SK-N-SH treated with all-trans-retinoic acid at 6 μM for 48 hours (cell line): ENCODE results near the gene YLPM1.

Experiments
- ATAC-seq: fragments of 200-7000 bp; cut with Tn5 transposase; 3 replicates; pipeline ENCODE4 v1.9.1; 2020; ENCODE audit warnings: mild to moderate bottlenecking, moderate library complexity
- ARNTL ChIP-seq: fragments of 450-650 bp; formaldehyde crosslinking; IDR thresholded peaks from 2 replicates; pipeline ENCODE4 v1.5.0; 2020; ENCODE audit warnings: low read depth, mild to moderate bottlenecking, moderate library complexity, borderline replicate concordance
- CREB5 ChIP-seq: fragments of 250-450 bp; sonication (Bioruptor Pico); IDR thresholded peaks from 2 replicates; pipeline ENCODE4 v1.5.1; 2020; ENCODE audit warnings: low read depth, mild to moderate bottlenecking, moderate library complexity
- CSRNP3 ChIP-seq: fragments of 250-450 bp; sonication (Bioruptor Pico); IDR thresholded peaks from 2 replicates; pipeline ENCODE4 v1.5.1; 2021; ENCODE audit warnings: mild to moderate bottlenecking, moderate library complexity
- ESRRG ChIP-seq: fragments of 250-450 bp; sonication (Bioruptor Pico); IDR thresholded peaks from 2 replicates; pipeline ENCODE4 v1.6.1; 2021; ENCODE audit warnings: mild to moderate bottlenecking
- GLIS3 ChIP-seq: fragments of 250-450 bp; sonication (Bioruptor Pico); IDR thresholded peaks from 2 replicates; pipeline ENCODE4 v1.5.0; 2020; ENCODE audit warnings: mild to moderate bottlenecking, moderate library complexity
- ISL1 ChIP-seq: fragments of 250-450 bp; sonication (Bioruptor Pico); IDR thresholded peaks from 2 replicates; pipeline ENCODE4 v2.1.2; 2022; ENCODE audit warnings: mild to moderate bottlenecking, moderate library complexity
- OSR1 ChIP-seq: fragments of 250-450 bp; sonication (Bioruptor Pico); IDR thresholded peaks from 2 replicates; pipeline ENCODE4 v1.8.0; 2022; ENCODE audit warnings: moderate library complexity, mild to moderate bottlenecking, inconsistent platforms
- PATZ1 ChIP-seq: fragments of 250-450 bp; sonication (Bioruptor Pico); IDR thresholded peaks from 2 replicates; pipeline ENCODE4 v1.8.0; 2020; ENCODE audit warnings: mild to moderate bottlenecking, moderate library complexity, borderline replicate concordance
- POU6F1 ChIP-seq: fragments of 250-450 bp; sonication (Bioruptor Pico); IDR thresholded peaks from 2 replicates; pipeline ENCODE4 v1.8.0; 2021; ENCODE audit warnings: low read depth, mild to moderate bottlenecking, moderate library complexity, borderline replicate concordance
- PPARA ChIP-seq: fragments of 250-450 bp; sonication (Bioruptor Pico); IDR thresholded peaks from 2 replicates; pipeline ENCODE4 v1.5.0; 2020; ENCODE audit warnings: mild to moderate bottlenecking, borderline replicate concordance
- RARB ChIP-seq: fragments of 250-450 bp; sonication (Bioruptor Pico); IDR thresholded peaks from 2 replicates; pipeline ENCODE4 v1.8.0; 2021; ENCODE audit warnings: mild to moderate bottlenecking, moderate library complexity
- SNAI2 ChIP-seq: fragments of 250-450 bp; sonication (Bioruptor Pico); IDR thresholded peaks from 2 replicates; pipeline ENCODE4 v1.5.0; 2020; ENCODE audit warnings: mild to moderate bottlenecking, moderate library complexity
- TCF4 ChIP-seq: fragments of 250-450 bp; sonication (Bioruptor Pico); IDR thresholded peaks from 2 replicates; pipeline ENCODE4 v1.8.0; 2021; ENCODE audit warnings: mild to moderate bottlenecking, moderate library complexity, borderline replicate concordance
- TOX ChIP-seq: fragments of 250-450 bp; sonication (Bioruptor Pico); IDR thresholded peaks from 2 replicates; pipeline ENCODE4 v1.8.0; 2021; ENCODE audit warnings: mild to moderate bottlenecking, moderate library complexity, borderline replicate concordance
- TSHZ2 ChIP-seq: fragments of 250-450 bp; sonication (Bioruptor Pico); IDR thresholded peaks from 2 replicates; pipeline ENCODE4 v1.5.0; 2020; ENCODE audit warnings: mild to moderate bottlenecking, moderate library complexity
- ZC3H10 ChIP-seq: fragments of 250-450 bp; sonication (Bioruptor Pico); IDR thresholded peaks from 2 replicates; pipeline ENCODE4 v1.5.1; 2021; ENCODE audit warnings: mild to moderate bottlenecking, moderate library complexity
- ZFP3 ChIP-seq: fragments of 250-450 bp; sonication (Bioruptor Pico); IDR thresholded peaks from 2 replicates; pipeline ENCODE4 v1.5.0; 2020; ENCODE audit warnings: mild to moderate bottlenecking, moderate library complexity
- ZFP30 ChIP-seq: fragments of 450-650 bp; formaldehyde crosslinking; IDR thresholded peaks from 2 replicates; pipeline ENCODE4 v1.5.0; 2022; ENCODE audit warnings: mild to moderate bottlenecking, moderate library complexity
- ZNF565 ChIP-seq: fragments of 450-650 bp; formaldehyde crosslinking; conservative IDR thresholded peaks from 2 replicates; pipeline ENCODE4 v1.5.0; 2020; ENCODE audit warnings: low read depth, mild to moderate bottlenecking, moderate library complexity
- ZNF70 ChIP-seq: fragments of 450-650 bp; formaldehyde crosslinking; IDR thresholded peaks from 2 replicates; pipeline ENCODE4 v1.5.0; 2020; ENCODE audit warnings: mild to moderate bottlenecking, moderate library complexity
- ZNF8 ChIP-seq: fragments of 450-650 bp; formaldehyde crosslinking; IDR thresholded peaks from 2 replicates; pipeline ENCODE4 v1.5.0; 2020; ENCODE audit warnings: mild to moderate bottlenecking, moderate library complexity

The YLPM1 gene

GRCh38 chr14:74737753-74738325 lies 25.3 kb upstream of the YLPM1 start:
- peak; percentile 68; the same call in 2 of the 3 replicates for ATAC-seq

GRCh38 chr14:74739293-74740030 lies 23.7 kb upstream of the YLPM1 start:
- ATAC-seq: no peak
- TF ChIP-seq ZNF8 (CRISPR knock-in tag) (no peak), SNAI2 (CRISPR knock-in tag) (no peak), ESRRG (no peak), PPARA (CRISPR knock-in tag) (no peak), POU6F1 (CRISPR knock-in tag) (no peak), ZC3H10 (CRISPR knock-in tag) (no peak), ZNF565 (CRISPR knock-in tag) (no peak)

More at GRCh38 chr14:74737753-74738325, 25.3 kb upstream of the YLPM1 start:
- TF ChIP-seq TSHZ2 (CRISPR knock-in tag): no peak
- no peak for TF ChIP-seq ZNF70
- TF ChIP-seq OSR1 (CRISPR knock-in tag): no peak
- TF ChIP-seq ZFP30 (CRISPR knock-in tag): no peak
- no peak for TF ChIP-seq CREB5 (CRISPR knock-in tag)
- TF ChIP-seq TOX (CRISPR knock-in tag): no peak
- TF ChIP-seq ESRRG: no peak
- TF ChIP-seq ZNF565 (CRISPR knock-in tag): no peak
- TF ChIP-seq CSRNP3 (CRISPR knock-in tag): no peak
- no peak for TF ChIP-seq TCF4 (CRISPR knock-in tag)
- no peak for TF ChIP-seq RARB (CRISPR knock-in tag)
- TF ChIP-seq PPARA (CRISPR knock-in tag): no peak
- no peak for TF ChIP-seq PATZ1 (CRISPR knock-in tag)
- no peak for TF ChIP-seq ISL1 (CRISPR knock-in tag)
- TF ChIP-seq ARNTL (CRISPR knock-in tag): no peak
- TF ChIP-seq ZFP3 (CRISPR knock-in tag): no peak
- no peak for TF ChIP-seq ZC3H10 (CRISPR knock-in tag)
- no peak for TF ChIP-seq ZNF8 (CRISPR knock-in tag)

- ATAC-seq: no peak
- TF ChIP-seq POU6F1 (CRISPR knock-in tag) (no peak), GLIS3 (CRISPR knock-in tag) (no peak), CREB5 (CRISPR knock-in tag) (no peak), TSHZ2 (CRISPR knock-in tag) (no peak), ZFP30 (CRISPR knock-in tag) (no peak), ISL1 (CRISPR knock-in tag) (no peak), ZC3H10 (CRISPR knock-in tag) (no peak)
These were observed 15.9 kb upstream of the YLPM1 start for GRCh38 chr14:74747237-74747636.
